DND-41 (cell line): Measurements from ENCODE around the gene GTF2F1.

Experiments
- ATAC-seq: fragments of 200-7000 bp; cut with Tn5 transposase; 3 replicates; pipeline ENCODE4 v1.9.1; 2021; ENCODE audit warnings: low read depth; ENCODE audit not compliant: insufficient read depth
- DNase-seq: peaks from one replicate; pipeline ENCODE4 v3.0.0-alpha.2; 2020
- H2AFZ ChIP-seq: 2 replicates; pipeline ENCODE4 v1.6.0; 2012; ENCODE audit warnings: low read depth, low read length
- H3K27ac ChIP-seq: 2 replicates; pipeline ENCODE4 v1.5.1; 2012; ENCODE audit warnings: low read length, inconsistent platforms
- H3K27me3 ChIP-seq: fragments of 200-600 bp; sonication (generic); 2 replicates; pipeline ENCODE4 v1.6.0; 2012; ENCODE audit warnings: low read length, mild to moderate bottlenecking, inconsistent platforms; ENCODE audit not compliant: insufficient read depth, poor library complexity
- H3K36me3 ChIP-seq: 2 replicates; pipeline ENCODE4 v1.5.1; 2012; ENCODE audit warnings: low read length, inconsistent platforms; ENCODE audit not compliant: insufficient read depth
- H3K4me1 ChIP-seq: 2 replicates; pipeline ENCODE4 v1.5.1; 2012; ENCODE audit warnings: mild to moderate bottlenecking, low read length; ENCODE audit not compliant: insufficient read depth
- H3K4me2 ChIP-seq: 2 replicates; pipeline ENCODE4 v1.6.0; 2012; ENCODE audit warnings: mild to moderate bottlenecking, moderate library complexity, low read length, inconsistent platforms; ENCODE audit not compliant: insufficient read depth
- H3K4me3 ChIP-seq, 2 experiments: fragments of 200-600 bp in 1 of 2; shearing (Covaris generic) in 1 of 2; 2 replicates each; pipeline ENCODE4 v1.5.1; 2012 to 2016; ENCODE audit warnings: inconsistent platforms in 2 of 2, low read length in 2 of 2, mild to moderate bottlenecking in 2 of 2, low read depth in 1 of 2, moderate library complexity in 1 of 2
- H3K79me2 ChIP-seq: 2 replicates; pipeline ENCODE4 v1.6.0; 2012; ENCODE audit warnings: low read length, inconsistent platforms; ENCODE audit not compliant: insufficient read depth
- H3K9ac ChIP-seq: 2 replicates; pipeline ENCODE4 v1.6.0; 2012; ENCODE audit warnings: low read depth, mild to moderate bottlenecking, inconsistent platforms, low read length, moderate library complexity
- H3K9me3 ChIP-seq: 2 replicates; pipeline ENCODE4 v1.5.1; 2012; ENCODE audit warnings: low read length, moderate library complexity, mild to moderate bottlenecking, inconsistent platforms; ENCODE audit not compliant: insufficient read depth, severe bottlenecking
- H4K20me1 ChIP-seq: 2 replicates; pipeline ENCODE4 v1.6.0; 2012; ENCODE audit warnings: low read length; ENCODE audit not compliant: insufficient read depth
- CTCF ChIP-seq: IDR thresholded peaks from 2 replicates; pipeline ENCODE4 v1.5.1; 2012; ENCODE audit warnings: borderline replicate concordance, low read length, moderate library complexity, mild to moderate bottlenecking; ENCODE audit not compliant: poor library complexity, severe bottlenecking; ENCODE audit errors: extremely low read depth
- EZH2 ChIP-seq: IDR thresholded peaks from 3 replicates; pipeline ENCODE4 v1.6.1; 2012; ENCODE audit warnings: borderline replicate concordance, low read depth, mild to moderate bottlenecking, moderate library complexity, low read length, inconsistent platforms; ENCODE audit not compliant: severe bottlenecking

GTF2F1 gene

GRCh38 chr19:6378486-6378885 is 14.5 kb downstream of the GTF2F1 start:
- Histone ChIP-seq H3K36me3 (peaks cover 60% of the 10 kb centered on the region), H4K20me1 (no peaks in the 10 kb centered on the region; the same call in 1 of the 2 replicates), H3K9ac (no peak overlapping the region), H3K4me2 (no peak overlapping the region), H3K27ac (no peak overlapping the region), H3K4me3 (no peak overlapping the region), H3K9me3 (no peaks in the 10 kb centered on the region), H3K79me2 (peaks cover 9% of the 10 kb centered on the region; the same call in 1 of the 2 replicates), H2AFZ (no peak overlapping the region), H3K27me3 (no peaks in the 10 kb centered on the region), H3K4me1 (peaks cover 11% of the 10 kb centered on the region)
- ATAC-seq (no peak), DNase-seq (no peak)
- no peak for TF ChIP-seq EZH2
- TF ChIP-seq CTCF: no peak

GRCh38 chr19:6378041-6378440 is 14.9 kb downstream of the GTF2F1 start:
- Histone ChIP-seq H4K20me1 (no peaks in the 10 kb centered on the region; the same call in 1 of the 2 replicates), H3K9me3 (no peaks in the 10 kb centered on the region), H3K4me2 (no peak overlapping the region), H2AFZ (no peak overlapping the region), H3K4me3 (no peak overlapping the region), H3K36me3 (peaks cover 56% of the 10 kb centered on the region), H3K4me1 (peaks cover 11% of the 10 kb centered on the region), H3K27me3 (no peaks in the 10 kb centered on the region), H3K79me2 (peaks cover 9% of the 10 kb centered on the region; the same call in 1 of the 2 replicates), H3K27ac (no peak overlapping the region), H3K9ac (no peak overlapping the region)
- ATAC-seq (no peak), DNase-seq (no peak)
- TF ChIP-seq CTCF (no peak), EZH2 (no peak)

GRCh38 chr19:6376512-6377190 is 16.3 kb downstream of the GTF2F1 start:
- Histone ChIP-seq H3K36me3 (peaks cover 44% of the 10 kb centered on the region), H3K9me3 (no peaks in the 10 kb centered on the region), H4K20me1 (no peaks in the 10 kb centered on the region; the same call in 1 of the 2 replicates), H3K27ac (no peak overlapping the region), H3K4me3 (no peak overlapping the region), H3K27me3 (no peaks in the 10 kb centered on the region), H3K9ac (no peak overlapping the region), H3K79me2 (peaks cover 9% of the 10 kb centered on the region; the same call in 1 of the 2 replicates), H2AFZ (no peak overlapping the region), H3K4me1 (peaks cover 19% of the 10 kb centered on the region), H3K4me2 (no peak overlapping the region)
- TF ChIP-seq EZH2: no peak
- TF ChIP-seq CTCF: no peak
- no peak for ATAC-seq
- DNase-seq: no peak
